ENCODE results near the gene RFX2.

DNA sequence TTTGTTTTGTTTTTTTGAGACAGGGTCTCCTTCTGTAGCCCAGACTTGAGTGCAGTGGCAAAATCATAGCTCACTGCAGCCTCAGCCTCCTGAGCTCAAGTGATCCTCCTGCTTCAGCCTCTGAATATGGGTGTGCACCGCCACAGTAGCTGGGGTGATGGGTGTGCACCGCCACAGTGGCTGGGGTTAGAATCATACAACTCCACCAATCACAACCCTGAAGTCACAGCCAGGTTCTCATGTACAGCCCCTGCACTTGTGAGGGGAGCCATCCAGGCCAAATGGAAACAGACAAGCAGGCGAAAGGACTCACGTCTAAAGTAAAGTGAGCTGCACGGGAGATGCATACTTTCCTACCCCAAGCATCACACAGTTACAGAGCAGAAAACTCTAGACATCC is 69.2 kb downstream of the RFX2 start:
- no peak for TF ChIP-seq ZNF274 (IDR thresholded peaks at IDR 0.05; ENCODE audit: low read depth, low read length)
- TF ChIP-seq YY1 (IDR thresholded peaks at IDR 0.05; ENCODE audit: insufficient read depth, insufficient read length), result no peak

Measured in NT2/D1 (cell line).